HEK293 (cell line): Measurements from ENCODE around the gene TDRKH.

Experiments used
- CTCF ChIP-seq: fragments of 450-650 bp; formaldehyde crosslinking; IDR thresholded peaks from 2 replicates; pipeline ENCODE4 v1.5.1; 2016; ENCODE audit warnings: missing biosample characterization, missing genetic modification characterization
- RBAK ChIP-seq: fragments of 450-650 bp; formaldehyde crosslinking; IDR thresholded peaks from 2 replicates; pipeline ENCODE4 v1.5.1; 2016; ENCODE audit warnings: missing biosample characterization, missing genetic modification characterization

- no peak for TF ChIP-seq RBAK
- no peak for TF ChIP-seq CTCF
Observed at GRCh38 chr1:151819227-151819835, 29.0 kb upstream of the TDRKH start.
